K562 (cell line): Measurements from ENCODE around the gene LIPE. TPM values are rescaled to one million over a fixed set of nuclear protein-coding genes. Genes with fewer than 3 reads are reported as not detected.
A peak's percentile ranks its signal among the peaks of the same experiment; 100 is the strongest.

ENCODE experiments used
- ARID1B ChIP-seq: fragments of 450-650 bp; IDR thresholded peaks from 2 replicates; pipeline ENCODE4 v1.6.1; 2016; ENCODE audit warnings: antibody characterized with exemption, mild to moderate bottlenecking, inconsistent platforms
- EHMT2 ChIP-seq: fragments of 450-650 bp; IDR thresholded peaks from 2 replicates; pipeline ENCODE4 v1.6.1; 2018; ENCODE audit warnings: antibody characterized with exemption
- FOXP1 ChIP-seq: sonication (generic); formaldehyde crosslinking; IDR thresholded peaks from 2 replicates; pipeline ENCODE4 v1.8.0; 2022; ENCODE audit warnings: mild to moderate bottlenecking, missing genetic modification reagents
- GATA2 ChIP-seq: sonication (generic); formaldehyde crosslinking; IDR thresholded peaks from 2 replicates; pipeline ENCODE4 v1.4.0; 2020; ENCODE audit warnings: mild to moderate bottlenecking, missing genetic modification reagents
- GATAD2B ChIP-seq: fragments of 450-650 bp; IDR thresholded peaks from 2 replicates; pipeline ENCODE4 v1.6.1; 2017; ENCODE audit warnings: mild to moderate bottlenecking, borderline replicate concordance
- KLF10 ChIP-seq: fragments of 250-450 bp; sonication (Bioruptor Pico); IDR thresholded peaks from 2 replicates; pipeline ENCODE4 v1.6.1; 2021; ENCODE audit warnings: matching md5 sums
- KLF16 ChIP-seq: IDR thresholded peaks from 2 replicates; pipeline ENCODE4 v1.6.1; 2016; ENCODE audit warnings: antibody characterized with exemption
- PHF8 ChIP-seq: fragments of 200-600 bp; sonication (generic); IDR thresholded peaks from 2 replicates; pipeline ENCODE4 v1.6.1; 2012; ENCODE audit warnings: mixed run types, mild to moderate bottlenecking, inconsistent platforms, low read length, moderate library complexity, borderline replicate concordance
- POLR2B ChIP-seq: fragments of 450-650 bp; IDR thresholded peaks from 2 replicates; pipeline ENCODE4 v1.6.1; 2018; ENCODE audit warnings: low read depth; ENCODE audit not compliant: partially characterized antibody
- PURB ChIP-seq: sonication (generic); formaldehyde crosslinking; IDR thresholded peaks from 2 replicates; pipeline ENCODE4 v1.9.0; 2021; ENCODE audit warnings: low read depth, mild to moderate bottlenecking, missing genetic modification reagents
- TAF1 ChIP-seq: IDR thresholded peaks from 2 replicates; pipeline ENCODE4 v1.6.1; 2011; ENCODE audit warnings: mild to moderate bottlenecking, low read length, moderate library complexity; ENCODE audit not compliant: insufficient read depth, control insufficient read depth, severe bottlenecking; ENCODE audit errors: extremely low read depth
- TAF15 ChIP-seq: fragments of 200-400 bp; formaldehyde crosslinking; IDR thresholded peaks from 2 replicates; pipeline ENCODE4 v1.6.1; 2017; ENCODE audit warnings: mild to moderate bottlenecking, low read depth, low read length, moderate library complexity
- ZNF445 ChIP-seq: fragments of 250-450 bp; sonication (Bioruptor Pico); IDR thresholded peaks from 2 replicates; pipeline ENCODE4 v1.4.0; 2020; ENCODE audit warnings: low read depth, mild to moderate bottlenecking, moderate library complexity
- ZNF780A ChIP-seq: fragments of 250-450 bp; sonication (Bioruptor Pico); IDR thresholded peaks from 2 replicates; pipeline ENCODE4 v1.5.0; 2021; ENCODE audit warnings: mild to moderate bottlenecking
- polyA plus RNA-seq, 8 experiments: library from polyadenylated mRNA; depleted of rRNA in 4 of 8; stranded (reverse) in 5 of 8; unstranded in 3 of 8; fragments of >200 nt; fragmentation: Nextera tagmentation in 2 of 8; fragmentation: Illumina TruSeq in 1 of 8; extraction: Ambion mirVana in 2 of 8; extraction: Trizol in 1 of 8; gene quantifications; 2 replicates each; pipeline versions ENCODE4 v1.2.1 to v1.2.3, GENCODE V29; 2011 to 2014; ENCODE audit warnings: inconsistent platforms in 1 of 8, missing spikeins in 1 of 8
- total RNA-seq, 7 experiments: library from RNA; depleted of rRNA in 6 of 7; stranded (reverse); fragments of >200 nt in 6 of 7; fragmentation: Illumina TruSeq in 2 of 7; extraction: Trizol in 2 of 7; gene quantifications; 2 replicates each; pipeline versions ENCODE4 v1.2.1 to v1.2.3, GENCODE V29; 2011 to 2021; ENCODE audit warnings: low replicate concordance in 1 of 7
- TF ChIP-seq, protein P1 (sequence below), 2 experiments: fragments of 450-650 bp; IDR thresholded peaks; 2 replicates each; pipeline ENCODE4 v1.6.1; 2016
- TF ChIP-seq, protein P2 (sequence below), 2 experiments: fragments of 450-650 bp; conservative IDR thresholded peaks; 2 replicates each; pipeline ENCODE4 v1.6.1; 2017; ENCODE audit warnings: mild to moderate bottlenecking in 2 of 2, moderate library complexity in 2 of 2
- TF ChIP-seq, protein P3 (sequence below): fragments of 450-650 bp; IDR thresholded peaks from 2 replicates; pipeline ENCODE4 v1.6.1; 2018; ENCODE audit not compliant: partially characterized antibody
- TF ChIP-seq, protein P4 (sequence below): fragments of 250-450 bp; sonication (Bioruptor Pico); IDR thresholded peaks from 2 replicates; pipeline ENCODE4 v1.8.0; 2021; ENCODE audit warnings: moderate library complexity, mild to moderate bottlenecking, inconsistent platforms
- TF ChIP-seq, protein P5 (sequence below): fragments of 250-450 bp; sonication (Bioruptor Pico); IDR thresholded peaks from 2 replicates; pipeline ENCODE4 v1.6.1; 2021; ENCODE audit warnings: mild to moderate bottlenecking

The LIPE gene
- total and polyA plus RNA-seq, 9 of the 15 experiments (the other 6 are each of a cell fraction or from before 2014, with no cell fraction given): 0.22 TPM; not detected in 8

DNA sequence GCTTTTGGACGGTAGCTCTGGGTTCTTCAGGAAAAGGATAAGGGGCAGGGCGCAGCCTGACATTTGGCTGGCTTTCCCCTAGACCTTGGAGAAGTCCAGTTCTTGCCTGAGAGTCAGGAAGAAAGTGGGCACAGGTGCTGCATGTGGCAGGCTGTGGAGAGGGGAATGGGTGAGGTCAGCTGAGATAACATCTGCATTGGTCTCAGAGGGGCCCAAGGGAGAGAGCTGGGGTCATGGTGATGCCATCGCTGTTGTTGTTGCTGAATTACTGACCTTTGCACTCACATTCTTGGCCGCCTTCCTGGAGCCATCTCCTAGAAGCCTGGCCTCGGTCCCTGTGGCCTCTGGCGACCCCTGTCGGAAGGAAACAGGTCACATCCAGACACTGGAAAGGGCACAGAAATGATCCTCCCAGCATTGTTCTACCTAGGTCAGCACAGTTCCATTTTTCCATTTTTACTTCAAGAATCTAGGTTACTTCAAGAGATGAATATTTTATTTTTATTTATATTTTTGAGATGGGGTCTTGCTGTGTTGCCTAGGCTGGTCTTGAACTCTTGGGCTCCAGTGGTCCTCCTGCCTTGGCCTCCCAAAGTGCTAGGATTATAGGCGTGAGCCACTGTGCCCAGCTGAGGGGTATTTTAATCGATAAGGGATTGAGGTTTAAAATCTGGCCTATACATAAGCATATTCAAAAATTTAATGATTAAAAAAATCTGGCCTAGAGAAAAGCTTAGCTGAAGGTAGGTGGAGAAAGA lies 6.5 kb upstream of the LIPE start (continued):
- TF ChIP-seq, protein P1, sequence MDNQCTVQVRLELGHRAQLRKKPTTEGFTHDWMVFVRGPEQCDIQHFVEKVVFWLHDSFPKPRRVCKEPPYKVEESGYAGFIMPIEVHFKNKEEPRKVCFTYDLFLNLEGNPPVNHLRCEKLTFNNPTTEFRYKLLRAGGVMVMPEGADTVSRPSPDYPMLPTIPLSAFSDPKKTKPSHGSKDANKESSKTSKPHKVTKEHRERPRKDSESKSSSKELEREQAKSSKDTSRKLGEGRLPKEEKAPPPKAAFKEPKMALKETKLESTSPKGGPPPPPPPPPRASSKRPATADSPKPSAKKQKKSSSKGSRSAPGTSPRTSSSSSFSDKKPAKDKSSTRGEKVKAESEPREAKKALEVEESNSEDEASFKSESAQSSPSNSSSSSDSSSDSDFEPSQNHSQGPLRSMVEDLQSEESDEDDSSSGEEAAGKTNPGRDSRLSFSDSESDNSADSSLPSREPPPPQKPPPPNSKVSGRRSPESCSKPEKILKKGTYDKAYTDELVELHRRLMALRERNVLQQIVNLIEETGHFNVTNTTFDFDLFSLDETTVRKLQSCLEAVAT (IDR thresholded peaks at IDR 0.05): no peak
- no peak for TF ChIP-seq ZNF445 (CRISPR knock-in tag)
- TF ChIP-seq ZNF780A: no peak
- TF ChIP-seq POLR2B: no peak
- TF ChIP-seq, protein P2, sequence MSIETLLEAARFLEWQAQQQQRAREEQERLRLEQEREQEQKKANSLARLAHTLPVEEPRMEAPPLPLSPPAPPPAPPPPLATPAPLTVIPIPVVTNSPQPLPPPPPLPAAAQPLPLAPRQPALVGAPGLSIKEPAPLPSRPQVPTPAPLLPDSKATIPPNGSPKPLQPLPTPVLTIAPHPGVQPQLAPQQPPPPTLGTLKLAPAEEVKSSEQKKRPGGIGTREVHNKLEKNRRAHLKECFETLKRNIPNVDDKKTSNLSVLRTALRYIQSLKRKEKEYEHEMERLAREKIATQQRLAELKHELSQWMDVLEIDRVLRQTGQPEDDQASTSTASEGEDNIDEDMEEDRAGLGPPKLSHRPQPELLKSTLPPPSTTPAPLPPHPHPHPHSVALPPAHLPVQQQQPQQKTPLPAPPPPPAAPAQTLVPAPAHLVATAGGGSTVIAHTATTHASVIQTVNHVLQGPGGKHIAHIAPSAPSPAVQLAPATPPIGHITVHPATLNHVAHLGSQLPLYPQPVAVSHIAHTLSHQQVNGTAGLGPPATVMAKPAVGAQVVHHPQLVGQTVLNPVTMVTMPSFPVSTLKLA (conservative IDR thresholded peaks at IDR 0.05): no peak
- TF ChIP-seq ARID1B: 0 out of 2 replicates have a peak, but pooled peaks have one; percentile 14
- TF ChIP-seq GATAD2B: no peak
- no peak for TF ChIP-seq FOXP1
- 0 out of 2 replicates have a peak, but pooled peaks have one; percentile 29 for TF ChIP-seq EHMT2
- TF ChIP-seq, protein P3, sequence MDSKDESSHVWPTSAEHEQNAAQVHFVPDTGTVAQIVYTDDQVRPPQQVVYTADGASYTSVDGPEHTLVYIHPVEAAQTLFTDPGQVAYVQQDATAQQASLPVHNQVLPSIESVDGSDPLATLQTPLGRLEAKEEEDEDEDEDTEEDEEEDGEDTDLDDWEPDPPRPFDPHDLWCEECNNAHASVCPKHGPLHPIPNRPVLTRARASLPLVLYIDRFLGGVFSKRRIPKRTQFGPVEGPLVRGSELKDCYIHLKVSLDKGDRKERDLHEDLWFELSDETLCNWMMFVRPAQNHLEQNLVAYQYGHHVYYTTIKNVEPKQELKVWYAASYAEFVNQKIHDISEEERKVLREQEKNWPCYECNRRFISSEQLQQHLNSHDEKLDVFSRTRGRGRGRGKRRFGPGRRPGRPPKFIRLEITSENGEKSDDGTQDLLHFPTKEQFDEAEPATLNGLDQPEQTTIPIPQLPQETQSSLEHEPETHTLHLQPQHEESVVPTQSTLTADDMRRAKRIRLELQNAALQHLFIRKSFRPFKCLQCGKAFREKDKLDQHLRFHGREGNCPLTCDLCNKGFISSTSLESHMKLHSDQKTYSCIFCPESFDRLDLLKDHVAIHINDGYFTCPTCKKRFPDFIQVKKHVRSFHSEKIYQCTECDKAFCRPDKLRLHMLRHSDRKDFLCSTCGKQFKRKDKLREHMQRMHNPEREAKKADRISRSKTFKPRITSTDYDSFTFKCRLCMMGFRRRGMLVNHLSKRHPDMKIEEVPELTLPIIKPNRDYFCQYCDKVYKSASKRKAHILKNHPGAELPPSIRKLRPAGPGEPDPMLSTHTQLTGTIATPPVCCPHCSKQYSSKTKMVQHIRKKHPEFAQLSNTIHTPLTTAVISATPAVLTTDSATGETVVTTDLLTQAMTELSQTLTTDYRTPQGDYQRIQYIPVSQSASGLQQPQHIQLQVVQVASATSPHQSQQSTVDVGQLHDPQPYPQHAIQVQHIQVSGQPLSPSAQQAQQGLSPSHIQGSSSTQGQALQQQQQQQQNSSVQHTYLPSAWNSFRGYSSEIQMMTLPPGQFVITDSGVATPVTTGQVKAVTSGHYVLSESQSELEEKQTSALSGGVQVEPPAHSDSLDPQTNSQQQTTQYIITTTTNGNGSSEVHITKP: no peak
- peak; percentile 65 for TF ChIP-seq KLF16
- TF ChIP-seq PHF8: no peak
- TF ChIP-seq PURB: no peak
- no peak for TF ChIP-seq GATA2
- TF ChIP-seq, protein P4, sequence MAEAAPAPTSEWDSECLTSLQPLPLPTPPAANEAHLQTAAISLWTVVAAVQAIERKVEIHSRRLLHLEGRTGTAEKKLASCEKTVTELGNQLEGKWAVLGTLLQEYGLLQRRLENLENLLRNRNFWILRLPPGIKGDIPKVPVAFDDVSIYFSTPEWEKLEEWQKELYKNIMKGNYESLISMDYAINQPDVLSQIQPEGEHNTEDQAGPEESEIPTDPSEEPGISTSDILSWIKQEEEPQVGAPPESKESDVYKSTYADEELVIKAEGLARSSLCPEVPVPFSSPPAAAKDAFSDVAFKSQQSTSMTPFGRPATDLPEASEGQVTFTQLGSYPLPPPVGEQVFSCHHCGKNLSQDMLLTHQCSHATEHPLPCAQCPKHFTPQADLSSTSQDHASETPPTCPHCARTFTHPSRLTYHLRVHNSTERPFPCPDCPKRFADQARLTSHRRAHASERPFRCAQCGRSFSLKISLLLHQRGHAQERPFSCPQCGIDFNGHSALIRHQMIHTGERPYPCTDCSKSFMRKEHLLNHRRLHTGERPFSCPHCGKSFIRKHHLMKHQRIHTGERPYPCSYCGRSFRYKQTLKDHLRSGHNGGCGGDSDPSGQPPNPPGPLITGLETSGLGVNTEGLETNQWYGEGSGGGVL (CRISPR knock-in tag): no peak
- TF ChIP-seq TAF1: no peak
- no peak for TF ChIP-seq KLF10
- TF ChIP-seq TAF15: no peak
- TF ChIP-seq, protein P5, sequence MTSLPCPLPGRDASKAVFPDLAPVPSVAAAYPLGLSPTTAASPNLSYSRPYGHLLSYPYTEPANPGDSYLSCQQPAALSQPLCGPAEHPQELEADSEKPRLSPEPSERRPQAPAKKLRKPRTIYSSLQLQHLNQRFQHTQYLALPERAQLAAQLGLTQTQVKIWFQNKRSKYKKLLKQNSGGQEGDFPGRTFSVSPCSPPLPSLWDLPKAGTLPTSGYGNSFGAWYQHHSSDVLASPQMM: no peak
